Tibial artery (tissue), 4 donors: Measurements from ENCODE around the gene CES3.

Experiments used
- DNase-seq, 2 donors: peaks; one replicate each; pipeline ENCODE4 v3.0.0-alpha.2; 2019
- H3K27ac ChIP-seq, 2 donors: fragments of 200-600 bp; sonication (generic) in 1 of 2; 1 replicate in 1 of 2; 2 replicates in 1 of 2; pipeline ENCODE4 v1.5.1; 2018 to 2019; ENCODE audit warnings: mild to moderate bottlenecking in 1 of 2
- H3K27me3 ChIP-seq, 2 donors: fragments of 200-600 bp; sonication (generic) in 1 of 2; one replicate each; pipeline versions ENCODE4 v1.5.1 to v1.6.0; 2016 to 2019
- H3K36me3 ChIP-seq, 3 donors: fragments of 200-600 bp; sonication (generic) in 2 of 3; one replicate each; pipeline ENCODE4 v1.5.1; 2016 to 2019; ENCODE audit warnings: mild to moderate bottlenecking in 2 of 3
- H3K4me1 ChIP-seq, 4 donors: fragments of 200-600 bp; sonication (generic) in 2 of 4; 1 replicate in 3 of 4; 2 replicates in 1 of 4; pipeline ENCODE4 v1.5.1; 2016 to 2019
- H3K4me3 ChIP-seq, 2 donors: fragments of 200-600 bp; sonication (generic) in 1 of 2; 1 replicate in 1 of 2; 2 replicates in 1 of 2; pipeline ENCODE4 v1.5.1; 2018 to 2019; ENCODE audit warnings: mild to moderate bottlenecking in 2 of 2
- H3K9me3 ChIP-seq, 3 donors: fragments of 200-600 bp; sonication (generic) in 1 of 3; one replicate each; pipeline ENCODE4 v1.5.1; 2016 to 2019
- CTCF ChIP-seq, 2 experiments: fragments of 200-600 bp in 1 of 2; fragments of 450-650 bp in 1 of 2; IDR thresholded peaks; one replicate each; pipeline ENCODE4 v1.5.1; 2017 to 2019; ENCODE audit warnings: antibody characterized with exemption in 2 of 2, mild to moderate bottlenecking in 1 of 2, moderate library complexity in 1 of 2
- intact Hi-C: fragments of 100-400 bp; cut with DNase I; formaldehyde crosslinking; loops from one replicate; pipeline ENCODE4 v1.15.0; 2023; ENCODE audit warnings: low total_unique reads

The CES3 gene

GRCh38 chr16:66947302-66948065, 13.6 kb upstream of the CES3 start:
- H3K4me3 ChIP-seq = peak overlapping the region; percentile 53 to 54
- peak; percentile 86 to 91 for DNase-seq
- peak overlapping the region in 1 of 2 donors; percentile 40 for H3K27ac ChIP-seq
- intact Hi-C loops = no loop called here
- H3K36me3 ChIP-seq = peaks cover 1 to 16% (median 14%) of the 10 kb centered on the region in 3 donors
- H3K4me1 ChIP-seq = peaks cover 0 to 17% (median 13%) of the 10 kb centered on the region in 4 donors
- no peaks in the 10 kb centered on the region for H3K27me3 ChIP-seq
- H3K9me3 ChIP-seq = no peaks in the 10 kb centered on the region
- TF ChIP-seq CTCF (IDR thresholded peaks at IDR 0.05) = peak; percentile 81 to 92

GRCh38 chr16:66948134-66948836, 12.8 kb upstream of the CES3 start:
- DNase-seq = no peak
- Histone ChIP-seq H3K9me3 (no peaks in the 10 kb centered on the region), H3K27me3 (no peaks in the 10 kb centered on the region), H3K4me3 (peak overlapping the region; percentile 53 to 54), H3K4me1 (peaks cover 0 to 17% (median 13%) of the 10 kb centered on the region in 4 donors), H3K27ac (peak overlapping the region; percentile 12 to 40), H3K36me3 (peaks cover 0 to 8% (median 7%) of the 10 kb centered on the region in 3 donors)
- intact Hi-C loops = no loop called here
- TF ChIP-seq CTCF (IDR thresholded peaks at IDR 0.05) = no peak

GRCh38 chr16:66948837-66949225, 12.2 kb upstream of the CES3 start:
- intact Hi-C loops = no loop called here
- H3K4me3 ChIP-seq = peak overlapping the region; percentile 53 to 54

GRCh38 chr16:66949472-66949871, 11.6 kb upstream of the CES3 start:
- intact Hi-C loops = no loop called here
- Histone ChIP-seq H3K4me3 (no peak overlapping the region), H3K27ac (no peak overlapping the region), H3K9me3 (no peaks in the 10 kb centered on the region), H3K4me1 (peaks cover 0 to 17% (median 13%) of the 10 kb centered on the region in 4 donors), H3K27me3 (no peaks in the 10 kb centered on the region), H3K36me3 (no peaks in the 10 kb centered on the region)
- DNase-seq = no peak
- TF ChIP-seq CTCF (IDR thresholded peaks at IDR 0.05) = no peak

More at GRCh38 chr16:66948837-66949225, 12.2 kb upstream of the CES3 start:
- Histone ChIP-seq H3K27ac (peak overlapping the region in 1 of 2 donors; percentile 40), H3K9me3 (no peaks in the 10 kb centered on the region), H3K27me3 (no peaks in the 10 kb centered on the region), H3K4me1 (peaks cover 0 to 17% (median 13%) of the 10 kb centered on the region in 4 donors), H3K36me3 (peaks cover 0 to 2% (median 2%) of the 10 kb centered on the region in 3 donors)
- DNase-seq = no peak
- TF ChIP-seq CTCF (IDR thresholded peaks at IDR 0.05) = no peak

- Histone ChIP-seq H3K4me3 (no peak overlapping the region), H3K4me1 (peaks cover 0 to 17% (median 13%) of the 10 kb centered on the region in 4 donors), H3K27ac (no peak overlapping the region), H3K27me3 (no peaks in the 10 kb centered on the region), H3K36me3 (no peaks in the 10 kb centered on the region), H3K9me3 (no peaks in the 10 kb centered on the region)
- no peak for TF ChIP-seq CTCF (IDR thresholded peaks at IDR 0.05)
- no peak for DNase-seq
- intact Hi-C loops = no loop called here
Measured at GRCh38 chr16:66950437-66950836, 10.6 kb upstream of the CES3 start.
